ENCODE measurements around the gene HNRNPAB.

HNRNPAB gene

DNA sequence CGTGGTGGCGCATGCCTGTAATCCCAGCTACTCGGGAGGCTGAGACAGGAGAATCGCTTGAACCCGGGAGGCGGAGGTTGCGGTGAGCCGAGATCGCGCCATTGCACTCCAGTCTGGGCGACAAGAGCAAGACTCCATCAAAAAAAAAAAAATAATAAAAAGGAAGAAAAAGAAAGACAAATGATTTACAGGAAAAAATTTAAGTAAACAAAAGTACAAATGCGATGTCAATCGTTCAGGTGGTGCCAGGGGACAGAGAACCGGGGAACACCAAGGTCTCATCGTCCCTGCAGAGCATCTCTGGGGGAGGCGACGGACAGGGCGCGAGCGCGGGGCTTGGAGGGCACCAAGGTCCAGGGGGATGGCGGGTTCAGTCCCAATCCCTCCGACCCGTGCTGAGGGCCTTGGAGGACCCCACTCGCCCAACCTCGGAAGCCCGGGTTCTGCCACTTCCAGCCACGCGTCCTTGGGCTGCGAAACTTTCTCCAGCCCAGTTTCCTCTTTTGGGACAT is 607 bp upstream of the HNRNPAB start:
- Histone ChIP-seq H3K27me3 (no peaks in the 10 kb centered on the region), H3K4me3 (ENCODE audit: low read depth, low read length) (peak overlapping the region; percentile 99), H3K36me3 (peaks cover 43% of the 10 kb centered on the region), H3K9me3 (no peaks in the 10 kb centered on the region), H3K4me1 (peaks cover 6% of the 10 kb centered on the region; the same call in 1 of the 2 replicates)
- no peak for DNase-seq
- TF ChIP-seq, protein P1, sequence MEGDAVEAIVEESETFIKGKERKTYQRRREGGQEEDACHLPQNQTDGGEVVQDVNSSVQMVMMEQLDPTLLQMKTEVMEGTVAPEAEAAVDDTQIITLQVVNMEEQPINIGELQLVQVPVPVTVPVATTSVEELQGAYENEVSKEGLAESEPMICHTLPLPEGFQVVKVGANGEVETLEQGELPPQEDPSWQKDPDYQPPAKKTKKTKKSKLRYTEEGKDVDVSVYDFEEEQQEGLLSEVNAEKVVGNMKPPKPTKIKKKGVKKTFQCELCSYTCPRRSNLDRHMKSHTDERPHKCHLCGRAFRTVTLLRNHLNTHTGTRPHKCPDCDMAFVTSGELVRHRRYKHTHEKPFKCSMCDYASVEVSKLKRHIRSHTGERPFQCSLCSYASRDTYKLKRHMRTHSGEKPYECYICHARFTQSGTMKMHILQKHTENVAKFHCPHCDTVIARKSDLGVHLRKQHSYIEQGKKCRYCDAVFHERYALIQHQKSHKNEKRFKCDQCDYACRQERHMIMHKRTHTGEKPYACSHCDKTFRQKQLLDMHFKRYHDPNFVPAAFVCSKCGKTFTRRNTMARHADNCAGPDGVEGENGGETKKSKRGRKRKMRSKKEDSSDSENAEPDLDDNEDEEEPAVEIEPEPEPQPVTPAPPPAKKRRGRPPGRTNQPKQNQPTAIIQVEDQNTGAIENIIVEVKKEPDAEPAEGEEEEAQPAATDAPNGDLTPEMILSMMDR (IDR thresholded peaks at IDR 0.05; ENCODE audit: low read depth, low read length): no peak

DNA sequence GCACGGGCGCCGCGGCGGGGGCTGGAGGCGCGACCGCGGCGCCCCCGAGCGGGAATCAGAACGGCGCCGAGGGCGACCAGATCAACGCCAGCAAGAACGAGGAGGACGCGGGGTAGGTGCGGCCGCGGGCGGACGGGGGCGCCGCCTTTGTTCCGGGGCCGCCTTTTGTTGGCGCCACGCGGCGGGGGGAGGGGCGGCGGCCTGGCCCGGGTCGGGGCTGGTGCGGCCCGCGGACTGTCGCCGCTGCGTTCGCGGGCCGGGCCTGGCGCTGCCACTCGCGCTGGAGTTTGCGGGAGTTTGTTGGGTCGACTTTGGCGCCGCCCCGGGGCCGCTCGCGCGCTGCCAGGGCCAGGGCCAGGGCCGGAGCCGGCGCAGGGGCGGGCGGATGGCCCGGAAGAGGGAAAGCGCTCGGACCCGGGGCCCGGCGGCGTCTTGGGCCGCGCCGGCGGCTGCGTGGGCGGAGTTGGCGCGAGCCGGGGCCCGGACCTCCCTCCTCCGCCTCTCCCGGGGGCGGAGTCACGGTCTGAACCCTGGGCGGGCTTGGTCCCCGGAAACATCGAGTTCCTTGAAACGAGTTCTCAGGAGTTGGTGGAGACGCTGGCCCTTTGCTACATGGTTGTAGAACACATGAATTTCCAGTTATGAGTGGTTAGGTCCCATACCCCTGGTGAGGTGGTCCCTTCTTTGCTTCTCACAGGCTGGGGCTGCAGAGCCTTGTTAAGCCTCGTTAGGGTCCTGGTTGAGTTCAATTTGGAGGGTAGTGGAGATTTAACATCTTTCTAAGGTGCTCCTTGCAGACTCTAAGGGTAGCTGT is 809 bp downstream of the HNRNPAB start:
- peaks cover 57% of the 10 kb centered on the region for H3K36me3 ChIP-seq
- peak; percentile 78 for DNase-seq

DNA sequence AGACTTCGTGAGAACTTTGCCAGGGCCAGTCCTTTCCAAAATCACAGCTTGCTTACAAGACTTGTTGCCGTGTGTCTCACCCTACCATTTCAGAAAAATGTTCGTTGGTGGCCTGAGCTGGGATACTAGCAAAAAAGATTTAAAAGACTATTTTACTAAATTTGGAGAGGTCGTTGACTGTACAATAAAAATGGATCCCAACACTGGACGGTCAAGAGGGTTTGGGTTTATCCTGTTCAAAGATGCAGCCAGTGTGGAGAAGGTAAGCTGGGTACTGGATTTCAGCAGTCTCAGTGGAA is 1.4 kb downstream of the HNRNPAB start:
- no peaks in the 10 kb centered on the region for H3K27me3 ChIP-seq
- peak overlapping the region; percentile 99 for H3K4me3 ChIP-seq (ENCODE audit: low read depth, low read length)
- no peak for DNase-seq
- H3K4me1 ChIP-seq: peaks cover 6% of the 10 kb centered on the region; the same call in 1 of the 2 replicates
- H3K36me3 ChIP-seq: peaks cover 63% of the 10 kb centered on the region
- no peaks in the 10 kb centered on the region for H3K9me3 ChIP-seq
- TF ChIP-seq, protein P1 (IDR thresholded peaks at IDR 0.05; ENCODE audit: low read depth, low read length): no peak

More for the DNA sequence above, 809 bp downstream of the HNRNPAB start:
- no peaks in the 10 kb centered on the region for H3K9me3 ChIP-seq
- peak overlapping the region; percentile 99 for H3K4me3 ChIP-seq (ENCODE audit: low read depth, low read length)
- H3K4me1 ChIP-seq: peaks cover 6% of the 10 kb centered on the region; the same call in 1 of the 2 replicates
- TF ChIP-seq, protein P1 (IDR thresholded peaks at IDR 0.05; ENCODE audit: low read depth, low read length): no peak
- no peaks in the 10 kb centered on the region for H3K27me3 ChIP-seq

DNA sequence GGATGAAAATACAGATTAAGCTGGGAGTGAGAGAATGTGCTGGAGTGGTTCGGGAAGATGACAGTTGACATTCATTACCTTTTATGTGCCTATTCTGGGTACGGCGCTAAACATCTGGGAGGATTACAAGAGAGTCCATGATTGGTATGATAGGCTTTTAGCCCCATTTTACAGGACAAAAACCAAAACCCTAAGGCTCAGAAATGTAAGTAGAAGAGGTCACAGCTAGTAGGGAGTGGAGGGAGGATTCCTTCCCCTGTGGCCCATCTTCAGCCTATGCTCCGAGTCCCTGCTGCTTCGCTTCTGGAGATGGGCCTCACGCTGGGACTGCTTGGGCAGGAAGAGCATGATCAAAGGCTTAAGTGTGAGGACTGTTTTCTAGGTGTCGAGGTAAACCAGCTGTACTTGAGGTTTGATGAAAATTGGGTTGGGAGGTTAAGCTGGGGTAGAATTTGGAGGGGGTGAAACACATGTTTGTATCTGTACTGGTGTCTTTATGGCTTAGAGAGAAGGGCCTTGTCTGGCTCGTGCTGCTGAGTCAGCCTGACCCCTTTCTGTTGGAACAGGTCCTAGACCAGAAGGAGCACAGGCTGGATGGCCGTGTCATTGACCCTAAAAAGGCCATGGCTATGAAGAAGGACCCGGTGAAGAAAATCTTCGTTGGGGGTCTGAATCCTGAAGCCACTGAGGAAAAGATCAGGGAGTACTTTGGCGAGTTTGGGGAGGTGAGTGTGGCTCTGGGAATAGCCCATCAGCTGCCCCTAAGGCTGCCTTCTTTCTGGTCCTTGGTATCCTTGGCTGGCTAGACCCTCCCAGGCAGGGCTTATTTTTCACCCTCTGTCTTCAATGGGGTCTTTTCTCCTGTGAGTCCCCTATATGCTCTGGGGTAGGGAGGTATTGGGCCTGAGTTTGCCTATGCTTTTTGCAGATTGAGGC is 2.1 kb downstream of the HNRNPAB start:
- H3K27me3 ChIP-seq: no peaks in the 10 kb centered on the region
- no peaks in the 10 kb centered on the region for H3K9me3 ChIP-seq
- TF ChIP-seq, protein P1 (IDR thresholded peaks at IDR 0.05; ENCODE audit: low read depth, low read length): no peak
- no peak for DNase-seq
- H3K4me1 ChIP-seq: peaks cover 6% of the 10 kb centered on the region; the same call in 1 of the 2 replicates
- peaks cover 70% of the 10 kb centered on the region for H3K36me3 ChIP-seq
- H3K4me3 ChIP-seq (ENCODE audit: low read depth, low read length): peak overlapping the region; percentile 99

DNA sequence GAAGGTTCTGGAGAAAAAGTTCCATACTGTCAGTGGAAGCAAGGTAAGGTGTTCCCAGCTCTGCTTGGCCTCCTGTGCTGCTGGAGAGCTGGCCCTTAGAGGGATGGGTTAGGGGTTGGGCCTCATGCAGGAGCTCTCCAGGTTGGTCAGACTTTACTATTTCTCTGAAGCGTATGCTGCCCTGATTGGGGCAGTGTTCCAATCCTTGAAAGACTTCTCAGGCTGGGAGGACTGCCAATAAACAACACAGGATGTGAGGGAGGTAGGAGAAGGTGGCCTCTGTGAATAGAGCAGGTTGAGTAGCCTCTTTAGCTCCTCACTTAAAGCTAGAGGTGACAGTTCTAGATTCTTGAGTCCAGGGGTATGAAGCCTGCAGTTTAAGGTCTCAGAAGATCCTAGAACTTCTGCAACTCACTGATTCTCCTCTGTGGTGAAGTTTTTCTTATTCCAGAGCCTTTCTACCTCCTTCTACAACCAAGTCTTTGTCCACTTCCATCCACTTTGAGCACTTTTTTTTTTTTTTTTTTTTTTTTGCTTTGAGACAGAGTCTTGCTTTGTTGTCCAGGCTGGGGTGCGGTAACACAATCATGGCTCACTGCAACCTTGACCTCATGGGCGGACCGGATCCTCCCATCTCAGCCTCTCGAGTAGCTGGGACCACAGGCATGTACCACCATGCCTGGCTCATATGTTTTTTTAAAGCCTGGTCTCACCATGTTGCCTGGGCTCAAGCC is 3.0 kb downstream of the HNRNPAB start:
- H3K9me3 ChIP-seq: no peaks in the 10 kb centered on the region
- peak overlapping the region; percentile 99; the same call in 1 of the 2 replicates for H3K4me3 ChIP-seq (ENCODE audit: low read depth, low read length)
- TF ChIP-seq, protein P1 (IDR thresholded peaks at IDR 0.05; ENCODE audit: low read depth, low read length): no peak
- peaks cover 79% of the 10 kb centered on the region for H3K36me3 ChIP-seq
- no peaks in the 10 kb centered on the region for H3K27me3 ChIP-seq
- no peak for DNase-seq
- peaks cover 6% of the 10 kb centered on the region; the same call in 1 of the 2 replicates for H3K4me1 ChIP-seq

Measured in BE2C (cell line).